ENCODE measurements around the gene CEP85. TPM values are rescaled to one million over a fixed set of nuclear protein-coding genes. Genes with fewer than 3 reads are reported as not detected.

Gene CEP85
- total and polyA plus RNA-seq, 4 donors: 2.6 to 14.6 (median 5.3) TPM

- DNase-seq (ENCODE audit: low spot score): no peak
- Histone ChIP-seq H3K36me3 (ENCODE audit: control insufficient read depth in 4 of 4, insufficient read depth in 3 of 4, low read depth in 1 of 4, low read length in 3 of 4) (no peaks in the 10 kb centered on the region), H3K9ac (ENCODE audit: low read depth in 1 of 2, low read length in 2 of 2) (no peak overlapping the region), H3K9me3 (ENCODE audit: control insufficient read depth in 4 of 4, low read length in 3 of 4) (no peaks in the 10 kb centered on the region), H3K27ac (ENCODE audit: low read depth in 1 of 2, low read length in 2 of 2) (no peak overlapping the region), H3K27me3 (ENCODE audit: control insufficient read depth in 4 of 4, insufficient read depth in 4 of 4, low read length in 3 of 4) (no peaks in the 10 kb centered on the region), H3K4me1 (ENCODE audit: control insufficient read depth in 4 of 4, insufficient read depth in 4 of 4, low read length in 3 of 4) (no peaks in the 10 kb centered on the region), H3K4me3 (ENCODE audit: low read depth in 1 of 3, low read length in 3 of 3) (no peak overlapping the region)
- TF ChIP-seq ZBTB33 (IDR thresholded peaks at IDR 0.05) (no peak), FOXA2 (IDR thresholded peaks at IDR 0.05) (no peak), NR2F2 (IDR thresholded peaks at IDR 0.05) (no peak), TAF1 (conservative IDR thresholded peaks at IDR 0.05) (no peak), HNF4G (IDR thresholded peaks at IDR 0.05) (no peak)
- 83% methylated on average over 5 of the region's 5 CpGs for WGBS
Observed at GRCh38 chr1:26314501-26314900, 80.5 kb downstream of the CEP85 start.

GRCh38 chr1:26315874-26316850 is 82.2 kb downstream of the CEP85 start:
- no peak overlapping the region for H3K4me3 ChIP-seq (ENCODE audit: low read depth in 1 of 3, low read length in 3 of 3)
- H3K36me3 ChIP-seq (ENCODE audit: control insufficient read depth in 4 of 4, insufficient read depth in 3 of 4, low read depth in 1 of 4, low read length in 3 of 4): no peaks in the 10 kb centered on the region
- no peaks in the 10 kb centered on the region for H3K27me3 ChIP-seq (ENCODE audit: control insufficient read depth in 4 of 4, insufficient read depth in 4 of 4, low read length in 3 of 4)
- 89% methylated on average over 8 of the region's 8 CpGs for WGBS
- no peak overlapping the region for H3K9ac ChIP-seq (ENCODE audit: low read depth in 1 of 2, low read length in 2 of 2)
- H3K4me1 ChIP-seq (ENCODE audit: control insufficient read depth in 4 of 4, insufficient read depth in 4 of 4, low read length in 3 of 4): peaks cover 0 to under 1% (median 0%) of the 10 kb centered on the region in 4 donors
- DNase-seq (ENCODE audit: low spot score): no peak
- TF ChIP-seq RAD21 (IDR thresholded peaks at IDR 0.05): no peak
- no peak for TF ChIP-seq ZBTB33 (IDR thresholded peaks at IDR 0.05)
- no peak for TF ChIP-seq TAF1 (conservative IDR thresholded peaks at IDR 0.05)
- TF ChIP-seq NR2F2 (IDR thresholded peaks at IDR 0.05): no peak
- TF ChIP-seq REST (IDR thresholded peaks at IDR 0.05): no peak
- TF ChIP-seq HNF4G (IDR thresholded peaks at IDR 0.05): no peak
- TF ChIP-seq HNF4A (conservative IDR thresholded peaks at IDR 0.05): no peak
- no peak for TF ChIP-seq EGR1 (IDR thresholded peaks at IDR 0.05; ENCODE audit: low read depth in 2 of 2)
- no peak for TF ChIP-seq CTCF (IDR thresholded peaks at IDR 0.05; ENCODE audit: low read depth, low read length, missing input control)
- TF ChIP-seq ATF3 (IDR thresholded peaks at IDR 0.05): no peak
- TF ChIP-seq GABPA (IDR thresholded peaks at IDR 0.05 in 1 of 2, conservative IDR thresholded peaks at IDR 0.05 in 1 of 2): no peak
- no peak for TF ChIP-seq RXRA (IDR thresholded peaks at IDR 0.05)
- TF ChIP-seq FOXA1 (IDR thresholded peaks at IDR 0.05): no peak
- no peak for TF ChIP-seq YY1 (IDR thresholded peaks at IDR 0.05)
- no peak for TF ChIP-seq JUND (IDR thresholded peaks at IDR 0.05)
- TF ChIP-seq MAX (IDR thresholded peaks at IDR 0.05): no peak
- TF ChIP-seq FOXA2 (IDR thresholded peaks at IDR 0.05): no peak
- TF ChIP-seq SP1 (IDR thresholded peaks at IDR 0.05): no peak
- no peaks in the 10 kb centered on the region for H3K9me3 ChIP-seq (ENCODE audit: control insufficient read depth in 4 of 4, low read length in 3 of 4)
- H3K27ac ChIP-seq (ENCODE audit: low read depth in 1 of 2, low read length in 2 of 2): no peak overlapping the region
